Stimulated activated CD8-positive, alpha-beta memory T cell treated with anti-CD3 and anti-CD28 coated beads, Interleukin-15, amount 100 ng/mL, for 4 hours (primary cell): ENCODE data around the gene C16orf95.
"Not testable (repeated sequence)": the region's sequence is repeated elsewhere in the genome, so short reads cannot be mapped to it uniquely, and the experiment has no call there.

Experiments used
- DNase-seq, 2 donors: peaks; one replicate each; pipeline ENCODE4 v3.0.0-alpha.2; 2020; ENCODE audit warnings: low read depth in 2 of 2

The C16orf95 gene

GRCh38 chr16:87346517-87347060, 29.4 kb upstream of the C16orf95 start:
- DNase-seq = no peak

GRCh38 chr16:87345726-87346424, 28.7 kb upstream of the C16orf95 start:
- no peak for DNase-seq

GRCh38 chr16:87344931-87345631, 27.9 kb upstream of the C16orf95 start:
- peak; percentile 19 to 43 for DNase-seq

- no peak for DNase-seq
Measured at GRCh38 chr16:87344165-87344930, 27.2 kb upstream of the C16orf95 start.

GRCh38 chr16:87343753-87344050, 26.5 kb upstream of the C16orf95 start:
- DNase-seq = no peak

- DNase-seq = no peak
Measured at GRCh38 chr16:87342978-87343752, 26.0 kb upstream of the C16orf95 start.

- no peak for DNase-seq
Measured at GRCh38 chr16:87342504-87342903, 25.3 kb upstream of the C16orf95 start.

- no peak for DNase-seq
Measured at GRCh38 chr16:87340198-87340597, 23.0 kb upstream of the C16orf95 start.

GRCh38 chr16:87339724-87340105, 22.5 kb upstream of the C16orf95 start:
- DNase-seq = not testable (repeated sequence)

GRCh38 chr16:87339086-87339723, 22.0 kb upstream of the C16orf95 start:
- DNase-seq = no peak

GRCh38 chr16:87338155-87338765, 21.1 kb upstream of the C16orf95 start:
- no peak for DNase-seq

- no peak for DNase-seq
Measured at GRCh38 chr16:87337262-87337771, 20.1 kb upstream of the C16orf95 start.

- DNase-seq = no peak
Measured at GRCh38 chr16:87336434-87337240, 19.4 kb upstream of the C16orf95 start.

- no peak for DNase-seq
Measured at GRCh38 chr16:87335625-87336433, 18.6 kb upstream of the C16orf95 start.

- no peak for DNase-seq
Measured at GRCh38 chr16:87334651-87335624, 17.7 kb upstream of the C16orf95 start.

- no peak for DNase-seq
Measured at GRCh38 chr16:87333581-87334331, 16.6 kb upstream of the C16orf95 start.

GRCh38 chr16:87333101-87333500, 15.9 kb upstream of the C16orf95 start:
- no peak for DNase-seq
